H1 (cell line): ENCODE measurements around the gene FAM170B.

ENCODE experiments used
- CHD2 ChIP-seq: IDR thresholded peaks from 2 replicates; pipeline ENCODE4 v1.6.1; 2012; ENCODE audit warnings: low read length, improper control_type of control experiment
- CTCF ChIP-seq, 3 experiments: IDR thresholded peaks; 1 replicate in 2 of 3; 2 replicates in 1 of 3; pipeline versions ENCODE4 v1.5.1 to v1.6.1; 2011; ENCODE audit warnings: low read length in 3 of 3, mild to moderate bottlenecking in 3 of 3, inconsistent platforms in 2 of 3, low read depth in 1 of 3, moderate library complexity in 1 of 3; ENCODE audit not compliant: insufficient read depth in 1 of 3; ENCODE audit errors: control extremely low read depth in 1 of 3
- JUN ChIP-seq: IDR thresholded peaks from 2 replicates; pipeline ENCODE4 v1.6.1; 2011; ENCODE audit warnings: low read depth, mild to moderate bottlenecking, improper control_type of control experiment, low read length
- MAX ChIP-seq: IDR thresholded peaks from 2 replicates; pipeline ENCODE4 v1.6.1; 2012; ENCODE audit warnings: inconsistent platforms
- NRF1 ChIP-seq: IDR thresholded peaks from 2 replicates; pipeline ENCODE4 v1.6.1; 2011; ENCODE audit warnings: mild to moderate bottlenecking, low read depth, low read length, improper control_type of control experiment
- POLR2A ChIP-seq, 2 experiments: IDR thresholded peaks; 1 replicate in 1 of 2; 2 replicates in 1 of 2; pipeline ENCODE4 v1.6.1; 2011; ENCODE audit warnings: low read depth in 2 of 2, low read length in 2 of 2, mild to moderate bottlenecking in 2 of 2; ENCODE audit errors: control extremely low read depth in 1 of 2
- SIN3A ChIP-seq, 2 experiments: IDR thresholded peaks in 1 of 2; conservative IDR thresholded peaks in 1 of 2; 2 replicates each; pipeline ENCODE4 v1.6.1; 2011 to 2012; ENCODE audit warnings: low read length in 2 of 2, improper control_type of control experiment in 1 of 2, low read depth in 1 of 2, mild to moderate bottlenecking in 1 of 2
- YY1 ChIP-seq: IDR thresholded peaks from 2 replicates; pipeline ENCODE4 v1.6.1; 2011; ENCODE audit warnings: low read depth, mild to moderate bottlenecking, low read length

GRCh38 chr10:49154641-49155040 lies 20.8 kb upstream of the FAM170B start:
- TF ChIP-seq JUN (no peak), MAX (no peak), SIN3A (conservative IDR thresholded peaks at IDR 0.05 in 1 of 2, IDR thresholded peaks at IDR 0.05 in 1 of 2; ENCODE audit: low read depth in 1 of 2, low read length in 2 of 2) (no peak), CTCF (IDR thresholded peaks at IDR 0.05; ENCODE audit: control extremely low read depth in 1 of 3, insufficient read depth in 1 of 3, low read depth in 1 of 3, low read length in 3 of 3) (no peak), NRF1 (no peak), CHD2 (no peak), YY1 (no peak), POLR2A (IDR thresholded peaks at IDR 0.05; ENCODE audit: control extremely low read depth in 1 of 2, low read depth in 2 of 2, low read length in 2 of 2) (no peak)
